GM19240 (cell line): Measurements from ENCODE around the gene KATNBL1.
"Not testable (repeated sequence)": the region's sequence is repeated elsewhere in the genome, so short reads cannot be mapped to it uniquely, and the experiment has no call there.

Experiments
- DNase-seq: peaks from one replicate; pipeline ENCODE4 v3.0.0; 2011; ENCODE audit warnings: low spot score; ENCODE audit not compliant: insufficient read length

KATNBL1 gene

GRCh38 chr15:34203305-34203704, 6.6 kb downstream of the KATNBL1 start:
- DNase-seq: no peak

DNA sequence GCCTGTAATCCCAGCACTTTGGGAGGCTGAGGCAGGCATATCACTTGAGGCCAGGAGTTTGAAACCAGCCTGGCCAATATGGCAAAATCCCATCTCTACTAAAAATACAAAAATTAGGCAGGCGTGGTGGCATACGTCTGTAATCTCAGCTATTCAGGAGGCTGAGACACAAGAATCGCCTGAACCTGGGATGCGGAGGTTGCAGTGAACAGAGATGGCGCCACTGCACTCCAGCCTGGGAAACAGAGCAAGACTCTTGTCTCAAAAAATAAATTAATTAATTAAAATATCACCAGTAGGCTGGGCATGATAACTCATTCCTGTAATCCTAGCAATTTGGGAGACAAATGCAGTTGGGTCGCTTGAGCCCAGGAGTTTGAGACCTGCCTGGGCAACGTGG, 16.6 kb downstream of the KATNBL1 start:
- not testable (repeated sequence) for DNase-seq

DNA sequence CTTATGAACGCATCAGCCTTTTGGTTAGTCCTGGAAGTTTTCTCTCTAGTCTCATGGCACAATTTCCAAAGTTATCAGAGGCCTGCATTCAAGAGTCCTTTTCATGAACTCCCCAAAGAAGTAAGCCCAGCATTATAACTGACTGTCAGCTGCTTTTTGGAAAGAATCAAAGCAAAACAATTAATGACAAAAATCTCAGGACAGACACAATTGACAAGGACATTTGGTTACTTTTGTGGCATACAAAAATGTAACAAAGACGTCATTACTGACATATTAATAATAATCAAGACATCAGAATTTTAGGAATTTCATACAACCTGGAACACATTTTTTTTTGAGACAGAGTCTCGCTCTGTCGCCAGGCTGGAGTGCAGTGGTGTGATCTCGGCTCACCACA, 21.2 kb downstream of the KATNBL1 start:
- no peak for DNase-seq

DNA sequence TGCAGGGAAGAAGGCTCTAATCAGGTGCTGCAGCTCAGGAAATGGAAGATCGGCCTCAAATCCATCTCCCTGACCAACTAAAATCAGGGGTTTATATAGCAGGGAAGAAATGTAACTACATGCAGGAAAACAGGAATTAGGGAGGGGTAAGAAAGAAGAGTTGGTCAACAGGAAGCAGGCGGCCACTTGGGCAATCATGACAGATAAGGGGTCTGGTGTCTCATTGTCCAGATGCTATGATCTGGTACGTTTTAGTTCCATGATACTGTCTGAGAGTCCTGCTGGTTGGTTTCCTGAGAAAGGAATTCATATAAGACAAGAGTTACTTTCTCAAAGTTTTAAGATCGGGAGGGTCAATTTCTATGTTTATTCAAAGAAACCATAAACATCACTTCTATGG, 24.2 kb downstream of the KATNBL1 start:
- no peak for DNase-seq

GRCh38 chr15:34182942-34183341, 27.0 kb downstream of the KATNBL1 start:
- no peak for DNase-seq

DNA sequence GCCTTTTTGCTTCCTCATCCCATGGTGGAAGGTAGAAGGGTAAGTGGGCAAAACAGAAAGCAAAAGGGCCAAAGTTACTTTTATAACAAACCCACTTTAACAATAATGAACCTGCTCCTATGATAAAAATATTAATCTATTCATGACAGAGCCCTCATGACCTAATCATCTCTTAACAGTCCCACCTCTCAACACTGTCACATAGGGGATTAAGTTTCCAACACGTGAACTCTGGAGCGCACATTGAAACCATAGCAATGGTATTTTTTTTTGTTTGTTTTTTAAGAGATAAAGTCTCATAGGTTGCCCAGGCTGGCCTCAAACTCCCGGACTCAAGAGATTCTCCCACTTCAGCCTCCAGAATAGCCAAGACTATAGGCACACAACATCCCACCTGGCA, 30.7 kb downstream of the KATNBL1 start:
- no peak for DNase-seq

GRCh38 chr15:34165987-34166573, 43.8 kb downstream of the KATNBL1 start:
- not testable (repeated sequence) for DNase-seq

DNA sequence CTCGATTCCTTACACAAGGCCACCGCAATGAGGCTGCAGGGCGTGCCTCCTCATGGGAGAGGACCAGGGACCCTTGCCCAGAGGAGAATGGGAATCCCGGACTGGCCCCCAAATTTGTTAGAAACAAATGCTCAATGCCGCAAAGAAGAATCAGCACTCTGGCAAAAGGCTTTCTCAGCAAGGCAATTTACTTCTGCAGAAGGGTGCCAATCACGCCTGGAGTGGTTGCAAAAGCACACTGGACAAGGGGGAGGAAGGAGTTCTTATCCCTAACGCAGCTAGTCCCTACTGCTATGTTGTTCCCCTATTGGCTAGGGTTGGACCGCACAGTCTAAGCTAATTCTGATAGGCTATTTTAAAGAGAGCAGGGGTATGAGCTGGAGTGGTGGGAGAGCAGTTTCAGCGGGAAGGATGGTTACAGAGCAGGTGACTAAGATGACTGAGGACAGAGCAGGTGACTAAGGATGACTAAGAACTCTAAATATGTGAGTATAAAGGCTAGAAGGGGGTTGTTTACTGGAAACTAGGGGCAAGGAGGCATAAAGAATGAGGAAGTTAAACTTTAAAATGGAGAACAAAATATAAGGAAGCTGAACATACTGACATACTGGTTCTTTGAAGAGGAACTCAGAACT, 48.5 kb downstream of the KATNBL1 start:
- no peak for DNase-seq

DNA sequence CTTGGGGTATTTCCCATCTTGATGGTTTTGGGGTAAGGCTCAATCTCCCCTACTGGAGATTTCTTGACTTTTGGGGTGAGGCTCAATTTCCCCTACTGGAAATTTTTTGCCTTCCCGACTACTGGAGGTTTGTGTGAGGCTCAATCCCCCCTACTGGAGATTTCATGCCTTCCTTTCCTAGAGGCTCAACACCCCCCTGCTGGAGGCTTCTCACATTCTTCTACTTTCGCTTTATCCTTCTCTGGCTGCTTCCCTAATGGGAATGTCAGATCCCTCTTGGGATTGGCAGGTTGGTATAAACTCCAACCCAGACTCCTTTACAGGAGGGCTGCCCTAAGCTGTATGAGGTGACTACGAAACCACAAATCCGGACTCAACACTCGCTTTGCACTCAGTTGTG, 49.2 kb downstream of the KATNBL1 start:
- no peak for DNase-seq

DNA sequence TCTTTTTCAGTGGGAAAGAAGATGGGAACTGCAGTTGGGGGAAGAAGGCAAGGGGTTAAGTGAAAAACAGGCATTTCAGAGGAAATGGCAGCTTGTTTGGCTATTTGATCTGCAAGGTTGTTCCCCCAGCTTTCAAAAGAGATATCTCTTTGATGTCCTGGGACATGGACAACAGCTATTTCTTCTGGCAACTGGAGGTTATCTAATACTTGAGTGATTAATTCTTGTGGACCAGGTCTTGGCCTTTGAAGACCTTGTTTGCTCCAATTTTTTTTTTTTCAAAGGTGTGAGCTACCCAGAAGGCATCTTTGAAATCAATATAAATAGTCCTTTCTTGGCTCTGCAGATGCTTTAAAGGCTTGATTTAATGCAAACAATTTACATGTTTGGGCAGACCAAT, 51.5 kb downstream of the KATNBL1 start:
- no peak for DNase-seq

DNA sequence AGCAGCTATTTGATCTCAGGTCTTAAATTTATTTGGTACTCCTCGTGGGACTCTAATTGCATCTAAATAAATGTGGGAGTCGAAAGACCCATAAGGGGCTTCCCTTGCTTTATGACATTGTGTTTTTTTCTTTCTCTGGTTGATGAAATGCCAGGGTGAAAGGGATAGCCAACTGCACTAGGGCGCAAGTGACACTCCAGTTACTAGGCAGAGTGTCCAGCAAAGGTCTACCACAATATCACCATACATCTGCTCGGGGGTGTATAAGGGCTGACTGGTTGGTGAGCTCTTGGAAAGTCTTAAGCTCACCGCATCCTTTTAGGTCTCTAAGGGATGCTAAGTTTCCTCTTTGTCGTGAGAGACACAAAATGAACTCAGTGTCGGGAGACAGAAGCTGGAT, 54.0 kb downstream of the KATNBL1 start:
- no peak for DNase-seq

DNA sequence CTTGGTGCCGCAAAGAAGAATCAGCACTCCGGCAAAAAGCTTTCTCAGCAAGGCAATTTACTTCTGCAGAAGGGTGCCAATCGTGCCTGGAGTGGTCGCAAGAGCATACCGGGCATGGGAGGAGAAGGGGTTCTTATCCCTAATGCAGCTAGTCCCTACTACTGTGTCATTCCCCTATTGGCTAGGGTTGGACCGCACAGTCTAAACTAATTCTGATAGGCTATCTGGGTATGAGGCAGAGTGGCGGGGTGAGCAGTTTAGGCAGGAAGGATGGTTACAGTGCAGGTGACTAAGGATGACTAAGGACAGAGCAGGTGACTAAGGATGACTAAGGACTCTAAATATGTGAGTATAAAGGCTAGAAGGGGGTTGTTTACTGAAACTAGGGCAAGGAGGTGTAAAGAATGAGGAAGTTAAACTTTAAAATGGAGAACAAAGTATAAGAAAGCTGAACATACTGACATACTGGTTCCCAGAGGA, 55.1 kb downstream of the KATNBL1 start:
- DNase-seq: no peak

GRCh38 chr15:34147371-34148140, 62.3 kb downstream of the KATNBL1 start:
- DNase-seq: no peak

DNA sequence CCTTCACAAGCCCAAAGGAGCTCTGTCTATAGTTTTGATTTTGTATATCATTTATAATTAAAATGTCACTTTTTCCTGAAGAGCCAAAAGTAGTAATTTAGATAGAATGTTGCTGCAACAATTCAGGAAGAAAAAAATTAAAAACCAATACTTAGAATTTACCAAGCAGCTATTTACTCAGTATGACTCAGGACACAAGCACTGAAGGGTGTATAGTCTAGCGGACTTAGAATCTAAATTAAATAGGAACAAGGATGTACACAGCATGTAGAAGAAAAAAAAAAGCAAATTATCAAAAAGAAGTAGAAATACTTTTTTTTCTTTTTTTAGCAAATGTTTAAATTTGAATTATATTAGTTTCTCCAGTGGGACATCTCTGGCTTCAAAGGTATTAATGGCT, 76.4 kb downstream of the KATNBL1 start:
- no peak for DNase-seq

DNA sequence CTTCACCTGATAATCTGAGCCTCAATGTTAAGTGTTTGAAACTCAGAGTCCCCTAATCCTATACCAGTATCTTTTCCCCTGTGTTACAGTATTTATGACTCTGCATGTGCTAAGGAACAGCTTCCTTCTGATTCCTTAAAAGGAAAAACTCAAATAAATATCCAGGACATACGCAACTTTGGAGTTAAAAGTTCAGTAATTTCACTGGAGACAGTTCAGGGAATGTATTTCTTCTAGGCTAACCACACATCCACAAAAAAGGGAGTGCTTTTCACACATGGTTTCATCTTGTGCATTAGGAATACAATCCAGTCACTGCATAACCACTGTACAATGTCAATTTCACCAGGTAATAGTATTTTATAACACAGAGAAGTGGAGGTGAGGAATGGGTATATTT, 77.0 kb downstream of the KATNBL1 start:
- no peak for DNase-seq

DNA sequence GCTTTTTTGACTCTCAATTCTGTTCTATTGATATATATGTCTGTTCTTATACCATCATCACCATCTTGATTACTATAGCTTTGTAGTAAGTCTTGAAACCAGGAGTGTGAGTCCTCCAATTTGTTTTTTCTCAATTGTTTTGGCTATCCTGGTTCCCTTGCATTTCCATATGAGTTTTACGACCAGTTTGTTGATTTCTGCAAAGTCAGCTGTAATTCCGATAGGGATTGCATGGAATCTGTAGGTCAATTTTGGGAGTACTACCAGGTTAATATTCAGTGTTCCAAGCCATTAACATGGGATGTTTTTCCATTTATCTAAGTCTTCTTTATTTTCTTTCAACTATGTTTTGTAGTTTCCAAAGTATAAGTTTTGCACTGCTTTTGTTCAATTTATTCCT, 81.0 kb downstream of the KATNBL1 start:
- DNase-seq: no peak

DNA sequence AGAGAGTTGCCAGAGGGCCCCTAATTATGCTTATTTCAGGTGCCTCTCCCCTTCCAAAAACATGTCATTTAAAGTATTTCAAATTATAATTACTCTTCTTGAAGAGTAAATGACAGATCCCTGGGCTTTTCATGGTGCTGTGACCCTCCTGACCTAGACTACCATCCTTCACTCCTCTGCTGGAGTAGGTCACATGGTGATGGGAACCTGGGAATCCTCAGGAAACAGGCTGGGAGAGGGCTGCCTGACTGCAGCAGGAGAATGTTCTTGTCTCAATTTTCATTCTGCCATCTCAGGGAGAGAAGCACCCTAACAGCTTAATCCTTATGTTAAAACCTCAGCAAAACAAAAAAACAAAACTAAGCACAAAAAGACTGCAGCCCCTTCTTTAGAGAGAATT, 83.4 kb downstream of the KATNBL1 start:
- no peak for DNase-seq

- no peak for DNase-seq
These were observed 84.0 kb downstream of the KATNBL1 start for GRCh38 chr15:34125945-34126344.

DNA sequence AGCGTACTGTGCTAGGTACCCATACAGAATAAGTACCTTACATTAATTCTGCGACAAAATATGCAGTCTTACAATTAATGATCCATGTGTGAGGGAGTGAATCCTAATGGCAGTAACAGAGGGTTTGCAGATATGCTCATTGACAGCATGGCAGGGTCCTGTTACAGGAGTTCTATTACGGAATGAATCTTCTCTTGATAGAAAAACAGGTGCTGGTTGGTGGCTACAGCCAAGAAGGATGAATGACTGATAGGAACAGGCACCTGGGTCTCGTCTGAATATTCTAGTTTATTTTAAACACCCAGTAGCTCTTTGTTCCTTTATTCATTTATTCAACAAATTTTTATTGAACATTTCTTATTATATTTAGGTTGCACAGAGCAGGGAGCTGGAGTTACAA, 85.2 kb downstream of the KATNBL1 start:
- no peak for DNase-seq

DNA sequence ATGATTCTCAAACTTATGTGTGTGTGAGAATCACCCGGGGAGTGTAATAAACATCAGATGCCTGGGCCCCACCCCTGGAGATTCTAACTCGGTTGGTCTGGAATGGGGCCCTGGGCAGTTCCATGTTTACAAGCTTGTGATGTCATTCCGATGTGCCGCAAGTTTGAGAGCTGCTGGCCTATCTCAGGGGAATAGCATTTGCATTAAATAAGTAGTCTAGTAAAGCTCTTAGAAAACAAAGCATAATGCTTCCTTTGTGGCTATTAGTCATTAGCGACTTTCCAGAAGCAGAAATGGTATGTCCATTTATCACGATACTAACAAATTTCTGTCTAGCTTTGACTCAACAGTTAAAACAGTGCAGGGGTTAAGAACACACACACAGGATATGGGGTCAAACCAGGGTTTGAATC, 87.1 kb downstream of the KATNBL1 start:
- no peak for DNase-seq

DNA sequence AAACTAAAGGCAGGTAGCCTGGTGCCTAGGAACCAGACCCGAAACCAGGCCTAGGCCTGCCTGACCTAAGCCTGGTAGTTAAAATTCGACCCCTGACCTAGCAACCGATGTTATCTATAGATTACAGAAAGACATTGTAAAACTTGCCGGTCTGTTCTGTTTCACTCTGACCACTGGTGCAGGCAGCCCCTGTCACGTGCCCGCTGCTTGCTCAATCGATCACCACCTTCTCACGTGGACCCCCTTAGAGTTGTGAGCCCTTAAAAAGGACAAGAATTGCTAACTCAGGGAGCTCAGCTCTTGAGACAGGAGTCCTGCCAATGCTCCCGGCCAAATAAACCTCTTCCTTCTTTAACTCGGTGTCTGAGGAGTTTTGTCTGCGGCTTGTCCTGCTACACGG, 88.1 kb downstream of the KATNBL1 start:
- not testable (repeated sequence) for DNase-seq

DNA sequence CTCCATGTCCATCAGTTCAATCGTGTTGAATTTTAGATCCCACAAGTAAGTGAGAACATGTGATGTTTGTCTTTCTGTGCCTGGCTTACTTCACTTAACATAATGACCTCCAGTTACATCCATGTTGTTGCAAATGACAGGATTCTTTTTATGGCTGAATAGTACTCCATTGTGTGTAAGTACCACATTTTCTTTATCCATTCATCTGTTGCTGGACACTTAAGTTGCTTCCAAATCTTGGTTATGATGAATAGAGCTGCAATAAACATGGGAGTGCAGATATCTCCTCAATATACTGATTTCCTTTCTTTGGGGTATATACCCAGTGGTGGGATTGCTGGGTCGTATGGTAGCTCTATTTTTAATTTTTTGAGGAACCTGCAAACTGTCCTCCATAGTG, 89.5 kb downstream of the KATNBL1 start:
- not testable (repeated sequence) for DNase-seq

- DNase-seq: no peak
These were observed 90.6 kb downstream of the KATNBL1 start for GRCh38 chr15:34119291-34119690.
